ENCODE data around the gene ENG.
"Not testable (repeated sequence)": the region's sequence is repeated elsewhere in the genome, so short reads cannot be mapped to it uniquely, and the experiment has no call there.

Gene ENG

DNA sequence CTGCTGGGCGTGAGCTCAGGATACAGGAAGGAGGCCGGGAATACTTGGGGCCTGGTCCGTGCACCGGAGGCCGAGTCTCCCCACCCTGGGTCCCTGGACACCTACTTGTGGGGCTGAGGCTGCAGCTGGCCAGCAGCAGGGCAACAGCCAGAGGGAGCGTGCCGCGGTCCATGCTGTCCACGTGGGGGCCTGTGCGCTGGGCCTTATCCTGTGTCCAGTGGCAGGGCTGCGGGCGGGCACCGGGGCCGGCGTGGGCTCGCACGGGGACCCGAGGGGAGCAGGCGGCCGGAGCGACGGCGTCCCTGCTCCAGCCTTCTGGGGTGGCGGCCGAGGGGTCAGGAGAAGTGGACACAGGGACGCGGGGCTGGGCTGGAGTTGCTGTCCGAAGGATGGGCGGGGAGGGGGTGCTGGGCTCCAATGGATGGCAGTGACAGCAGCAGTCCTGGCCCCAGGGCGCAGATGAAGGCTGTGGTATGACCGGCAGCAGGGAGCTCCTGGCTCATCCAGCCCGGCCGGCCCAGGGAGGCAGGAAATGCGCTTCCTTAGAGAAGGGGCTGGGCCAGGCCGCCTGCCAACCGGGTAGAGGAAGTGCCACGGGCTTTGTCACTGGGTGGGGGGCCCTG lies at the start of gene ENG:
TSS of gene ENG (minus strand) at position 475 of the 623 bp plus-strand sequence. CDS start at position 172, 303 bp downstream.
- no peak for DNase-seq (ENCODE audit: low read depth in 2 of 2)

DNA sequence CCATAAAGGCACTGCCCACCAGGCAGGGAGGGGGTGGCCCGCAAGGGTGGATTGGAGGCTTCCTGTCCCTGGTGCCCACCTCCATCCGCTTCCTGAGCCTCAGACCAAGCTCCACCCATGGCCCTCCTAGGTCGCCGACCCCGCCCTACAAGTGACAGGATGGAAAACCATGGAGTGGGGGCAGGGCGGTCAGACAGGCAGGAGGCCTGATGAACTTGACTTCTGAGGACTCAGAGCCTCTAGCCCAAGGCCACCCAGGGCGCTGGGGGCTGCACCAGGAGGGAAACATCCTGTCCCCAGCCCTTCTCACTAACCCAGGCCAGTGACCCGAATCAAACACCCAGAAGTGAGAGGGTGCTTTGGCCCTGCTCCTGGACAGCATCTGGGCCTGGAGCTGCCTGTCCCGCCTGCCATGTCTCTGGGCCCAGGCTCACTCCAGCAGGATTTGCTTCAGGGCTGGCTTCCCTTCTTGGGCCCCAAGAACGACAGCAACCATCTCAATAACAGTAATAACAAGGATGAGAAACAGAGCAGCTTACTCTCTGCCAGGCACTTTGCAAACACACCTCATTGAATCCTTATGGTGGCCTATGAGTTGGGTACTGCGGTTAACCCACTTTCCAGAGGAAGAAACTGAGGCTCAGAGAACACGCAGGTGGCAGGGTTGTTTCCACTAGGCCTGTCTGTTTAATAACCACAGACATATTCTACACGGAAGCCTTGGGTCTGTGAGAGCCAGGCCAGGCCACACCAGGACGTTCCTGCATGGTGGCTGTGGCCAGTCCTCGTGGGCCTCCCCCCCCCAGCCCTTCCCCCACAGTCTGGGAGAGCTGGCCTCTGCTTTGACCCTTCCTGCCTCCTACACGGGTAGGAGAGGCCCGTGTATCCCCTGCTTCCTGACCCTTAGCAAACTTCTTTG lies 49.4 kb upstream of the ENG start:
- DNase-seq (ENCODE audit: low read depth in 2 of 2): peak; percentile 87 to 89

DNA sequence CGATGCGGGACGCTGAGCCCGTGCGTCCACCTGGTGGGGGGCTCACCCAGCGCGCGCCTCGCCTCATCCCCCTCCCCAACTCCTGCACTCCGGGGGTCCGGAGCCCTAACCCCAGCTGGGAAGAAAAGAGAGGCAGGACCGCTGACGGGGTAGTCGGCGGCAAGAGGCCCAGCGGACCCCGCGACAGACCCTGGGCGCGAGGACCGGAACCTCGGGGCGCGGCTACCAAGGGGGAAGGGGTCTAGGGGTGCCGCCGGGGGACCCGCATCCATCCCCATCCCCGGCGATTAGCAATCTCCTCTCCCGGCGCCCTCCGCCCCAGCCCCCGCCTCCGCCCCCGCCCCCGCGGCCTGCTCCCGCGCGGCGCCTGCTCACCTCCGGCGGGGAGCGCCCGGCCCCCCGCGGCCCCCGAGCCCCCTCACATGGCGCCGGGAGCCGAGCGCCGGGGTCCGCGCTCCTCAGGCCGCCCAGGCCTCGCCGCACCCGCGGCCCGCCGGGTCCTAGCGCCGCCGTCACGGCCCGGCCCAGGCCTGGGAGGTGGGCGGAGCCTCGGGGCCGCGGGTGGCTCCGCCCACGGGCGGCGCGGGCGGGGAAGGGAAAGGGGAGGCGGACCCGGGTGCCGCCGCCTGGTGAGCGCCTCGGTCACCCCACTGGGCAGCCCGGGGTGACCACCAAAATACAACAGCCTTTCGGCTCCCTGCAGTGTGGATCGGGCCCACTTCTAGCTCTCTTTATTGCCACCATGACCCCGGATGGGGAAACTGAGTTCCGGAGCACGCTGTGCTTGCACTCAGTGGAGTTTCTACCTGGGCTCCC lies 44.9 kb upstream of the ENG start, which contains the start of gene ST6GALNAC6:
TSS of gene ST6GALNAC6 (minus strand) at position 476 of the 816 bp plus-strand sequence. CDS start 1,622 bp downstream, outside the sequence.
- DNase-seq (ENCODE audit: low read depth in 2 of 2): peak; percentile 61 to 77

DNA sequence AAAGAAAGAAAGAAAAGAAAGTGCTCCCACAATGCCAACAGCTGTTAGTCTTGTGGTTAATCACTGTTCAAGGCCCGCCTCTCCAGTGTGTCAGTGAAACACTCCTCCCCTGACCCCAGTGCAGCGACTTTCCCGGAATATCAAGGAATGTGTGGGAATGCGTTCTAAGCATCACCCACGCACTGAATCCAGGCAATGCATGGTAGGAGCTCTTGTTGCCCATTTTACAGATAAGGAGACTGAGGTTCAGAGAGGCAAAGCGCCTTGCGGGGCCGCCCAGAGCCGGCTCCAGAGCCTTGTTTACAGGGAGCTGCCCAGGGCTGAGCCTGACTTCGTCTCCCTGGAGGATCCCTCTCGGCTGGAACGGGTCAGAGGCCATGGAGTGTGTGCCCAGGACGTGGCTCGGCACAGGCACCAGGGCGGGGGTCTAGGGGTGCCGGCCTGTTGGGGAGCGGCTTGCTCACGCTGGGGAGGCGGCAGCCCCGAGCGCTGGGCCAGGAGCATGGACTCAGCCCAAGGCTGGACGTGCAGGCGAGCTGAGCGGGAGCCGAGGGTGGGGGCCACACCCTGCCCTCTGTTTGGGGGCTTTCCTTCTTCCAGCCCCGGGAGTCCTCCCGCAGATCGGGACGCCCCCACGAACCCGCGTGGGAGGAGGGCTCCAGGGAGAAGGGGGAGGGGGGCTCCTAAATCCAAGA lies 44.1 kb upstream of the ENG start:
- no peak for DNase-seq (ENCODE audit: low read depth in 2 of 2)

DNA sequence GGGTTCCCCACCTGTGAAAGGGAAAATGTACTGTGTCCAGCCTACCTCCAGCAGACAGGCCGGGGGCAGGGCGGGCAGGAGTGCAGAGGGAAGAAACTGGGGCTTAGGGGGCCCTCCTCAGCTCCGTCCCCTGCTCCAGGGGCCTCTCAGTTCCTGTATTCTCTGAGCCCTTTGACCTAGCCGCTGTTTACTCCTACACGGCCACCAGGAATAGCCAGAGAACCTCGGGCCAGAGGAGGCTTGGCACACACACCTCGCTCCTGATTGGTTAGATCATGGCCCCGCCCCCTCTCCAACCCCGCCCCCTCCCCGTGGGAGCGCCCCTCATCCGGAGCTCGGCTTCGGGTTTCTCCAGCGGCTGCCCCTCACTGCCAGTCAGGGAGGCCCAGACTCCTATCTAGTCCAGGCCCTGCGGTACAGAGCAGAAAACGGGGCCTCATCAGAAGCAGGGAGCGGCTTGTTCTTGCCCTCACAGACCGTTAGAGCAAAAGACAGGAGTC lies 42.8 kb upstream of the ENG start:
- DNase-seq (ENCODE audit: low read depth in 2 of 2): no peak

DNA sequence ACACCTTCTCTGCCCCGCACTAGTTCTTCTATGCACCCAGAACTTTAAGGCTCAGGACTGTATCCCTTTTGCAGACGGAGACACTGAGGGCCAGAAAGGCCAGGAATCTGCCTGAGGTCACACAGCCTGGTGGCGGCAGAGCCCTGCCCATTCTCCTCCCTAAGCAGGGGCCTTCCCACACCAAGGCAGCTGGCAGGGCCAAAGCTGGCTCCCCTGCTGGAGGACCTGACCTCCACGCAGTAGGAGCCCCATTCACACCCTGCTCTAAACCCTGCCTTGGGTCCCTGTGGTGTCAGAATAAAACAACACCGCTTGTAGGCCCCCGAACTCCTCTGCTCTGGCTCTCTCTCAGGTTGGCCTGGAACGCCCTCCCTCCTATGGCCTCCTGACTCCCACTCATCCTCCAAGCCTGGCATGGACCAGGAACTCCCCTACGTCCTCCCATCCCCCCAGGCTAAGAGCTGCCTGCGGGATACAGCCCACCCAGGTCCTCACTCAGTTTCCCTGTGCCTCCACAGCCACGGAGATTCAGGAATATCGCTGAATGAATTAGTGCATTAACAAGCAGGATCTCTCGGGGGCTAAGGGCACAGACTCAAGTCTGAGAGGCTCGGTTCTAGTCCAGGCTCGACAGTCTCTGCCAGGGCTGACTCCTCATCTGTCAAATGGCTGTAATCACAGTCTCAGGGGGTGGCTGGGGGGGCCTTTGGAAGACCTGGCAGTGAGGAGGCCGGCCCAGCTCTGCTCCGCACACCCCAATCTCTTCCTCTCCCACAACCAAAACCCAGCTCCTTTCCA lies 42.1 kb upstream of the ENG start:
- DNase-seq (ENCODE audit: low read depth in 2 of 2): no peak

DNA sequence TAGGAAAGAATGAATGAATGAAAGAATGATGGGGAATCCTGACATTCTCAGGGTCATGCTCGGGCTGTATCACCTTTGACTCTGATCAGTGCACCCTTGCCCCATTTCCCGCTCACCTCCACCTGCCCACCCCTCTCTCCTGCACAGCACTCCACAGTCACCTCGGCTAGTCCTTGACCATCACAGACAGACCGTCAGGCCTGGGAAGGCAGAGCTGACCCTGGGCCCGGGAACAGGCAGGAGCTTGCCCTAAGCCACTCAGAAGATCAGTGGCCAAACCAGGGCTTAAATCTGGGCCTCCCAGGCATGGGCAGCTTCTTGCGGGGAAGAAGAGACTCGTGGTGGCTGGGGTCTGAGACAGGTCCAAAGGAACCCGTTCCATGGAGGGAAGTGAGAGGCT lies 41.4 kb upstream of the ENG start:
- no peak for DNase-seq (ENCODE audit: low read depth in 2 of 2)

DNA sequence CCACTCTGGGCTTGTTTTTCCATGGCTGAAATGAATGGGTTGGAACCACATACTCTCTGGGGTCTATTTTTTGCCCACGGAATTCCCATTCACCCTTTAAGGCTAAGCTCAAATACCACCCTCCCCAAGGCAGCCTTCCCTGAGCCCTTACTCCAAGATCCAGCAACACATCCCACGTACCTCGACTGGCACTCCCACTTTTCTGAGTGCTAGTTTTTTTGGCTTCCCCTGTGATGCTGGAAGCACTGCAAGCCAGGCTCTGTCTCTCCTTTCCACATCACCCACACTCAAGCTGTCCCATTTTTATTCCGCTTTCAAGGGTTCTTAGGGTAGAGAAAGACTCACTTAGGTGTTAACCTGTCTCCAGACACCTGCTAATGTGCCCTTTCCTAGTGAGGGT lies 38.9 kb upstream of the ENG start:
- no peak for DNase-seq (ENCODE audit: low read depth in 2 of 2)

DNA sequence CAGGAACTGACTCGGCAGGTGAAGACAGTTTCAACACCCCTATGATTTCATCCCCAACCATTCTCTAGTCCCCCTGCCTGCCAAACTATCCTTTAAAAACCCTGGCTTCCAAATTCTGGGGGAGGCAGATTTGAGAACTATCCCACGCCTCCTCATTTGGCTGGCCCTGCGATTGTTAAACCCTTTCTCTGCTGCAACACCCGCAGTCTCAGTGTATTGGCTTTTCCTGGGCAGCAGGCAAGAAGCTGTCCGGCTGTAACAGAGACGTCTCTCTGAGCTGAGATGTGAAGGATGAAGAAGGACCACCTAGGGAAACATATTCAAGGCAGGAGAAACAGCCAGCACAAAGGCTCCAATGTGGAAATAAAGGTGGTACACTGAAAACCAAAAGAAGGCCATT lies 38.4 kb upstream of the ENG start:
- DNase-seq (ENCODE audit: low read depth in 2 of 2): no peak

DNA sequence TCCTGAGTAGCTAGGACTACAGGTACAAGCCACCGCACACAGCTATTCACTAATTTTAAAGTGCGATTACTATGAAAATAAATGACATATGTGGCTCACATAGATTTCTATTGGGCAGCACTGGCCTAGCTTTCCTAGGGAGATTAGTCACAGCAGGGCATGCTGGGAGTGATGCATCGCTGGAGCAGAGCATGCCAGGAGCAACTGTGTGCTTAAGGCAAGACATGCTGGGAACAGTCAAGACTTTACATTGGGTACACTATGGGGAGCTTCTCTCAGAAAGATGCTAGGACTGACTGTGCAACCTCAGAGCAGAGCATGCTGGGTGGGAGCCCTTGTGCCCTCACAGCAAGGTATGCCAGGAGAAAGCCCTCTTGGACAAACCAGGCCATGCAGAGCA lies 35.6 kb upstream of the ENG start:
- DNase-seq (ENCODE audit: low read depth in 2 of 2): no peak

DNA sequence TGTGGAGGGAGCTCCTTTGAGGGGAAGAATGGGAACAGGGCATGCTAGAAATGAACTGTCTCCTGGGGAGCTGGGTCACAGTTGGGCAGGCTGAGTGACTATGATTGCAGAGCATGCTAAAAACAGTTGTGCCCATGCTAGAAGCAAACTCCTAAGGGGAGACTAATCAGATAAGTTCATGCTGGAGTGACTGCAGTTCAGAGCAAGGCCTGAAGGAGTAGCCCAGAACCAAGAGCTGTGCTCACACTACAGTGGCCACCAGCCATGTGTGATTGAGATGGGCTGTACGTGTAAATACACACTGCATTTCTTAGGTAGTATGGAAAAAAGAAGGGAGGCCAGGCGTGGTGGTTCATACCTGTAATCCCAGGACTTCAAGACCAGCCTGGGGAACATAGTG lies 33.3 kb upstream of the ENG start:
- no peak for DNase-seq (ENCODE audit: low read depth in 2 of 2)

DNA sequence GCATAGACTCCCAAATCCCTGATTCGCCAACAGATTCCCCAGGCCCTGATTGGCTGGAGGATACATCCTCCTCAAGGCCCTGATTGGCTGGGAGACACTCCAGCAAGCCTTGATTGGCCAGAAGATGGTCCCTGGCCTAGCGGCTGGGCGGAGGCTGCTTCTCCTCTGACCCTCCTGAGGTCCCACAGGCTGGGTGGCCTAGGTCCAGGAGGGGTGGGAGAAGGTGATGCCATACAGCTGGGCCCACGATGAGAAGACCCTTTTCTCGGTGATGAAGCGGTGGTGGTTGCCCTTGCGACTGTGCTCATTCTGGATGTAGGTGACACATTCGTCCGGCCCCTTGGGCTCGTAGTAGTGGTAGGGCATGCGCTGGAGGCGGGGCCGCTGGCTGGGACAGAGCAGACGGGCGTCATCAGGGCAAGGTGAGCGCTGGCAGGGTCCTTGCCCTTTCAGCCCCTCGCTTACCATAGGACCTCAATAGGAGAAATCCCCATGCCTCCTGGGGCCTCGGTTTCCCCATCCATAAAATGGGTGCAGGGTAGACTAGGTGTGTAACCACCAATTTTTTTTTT lies 32.0 kb upstream of the ENG start:
- no peak for DNase-seq (ENCODE audit: low read depth in 2 of 2)

DNA sequence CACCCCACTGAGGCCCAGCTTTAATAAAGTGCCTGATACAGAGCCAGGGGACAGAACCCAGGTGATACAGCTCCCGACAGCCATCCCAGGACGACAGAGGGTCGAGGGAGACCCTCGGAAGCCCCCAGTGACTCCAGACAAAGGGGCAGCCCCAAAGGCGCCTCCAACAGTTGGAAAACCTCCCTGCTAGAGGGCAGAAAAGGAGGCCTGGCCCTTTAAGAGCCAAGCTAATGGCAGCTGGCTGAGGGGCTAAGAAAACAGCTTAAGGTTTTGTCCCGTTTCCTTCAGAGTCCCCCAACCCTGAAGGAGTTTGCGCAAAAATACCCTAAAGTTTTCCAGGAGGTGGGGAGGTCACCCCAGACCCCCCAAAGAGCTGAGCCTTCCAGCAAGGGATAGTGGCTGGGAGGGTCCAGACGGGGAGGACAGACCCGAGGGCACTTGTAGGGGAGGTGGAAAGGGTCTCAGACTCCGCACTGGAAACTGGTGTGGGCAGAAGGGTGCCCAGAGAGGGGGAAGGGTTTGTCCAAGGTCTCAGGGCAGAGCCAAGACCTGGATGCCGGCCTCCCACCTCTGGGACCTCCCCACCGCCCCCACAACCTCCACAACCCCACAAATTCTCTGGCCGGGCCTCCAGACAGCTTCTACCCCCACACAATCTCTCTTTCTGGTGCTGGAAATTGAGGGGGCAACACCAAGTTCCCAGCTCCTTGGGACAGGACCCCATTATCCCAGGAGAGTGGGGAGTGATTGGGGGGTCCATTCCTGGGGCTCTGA lies 31.2 kb upstream of the ENG start:
- DNase-seq (ENCODE audit: low read depth in 2 of 2): no peak

DNA sequence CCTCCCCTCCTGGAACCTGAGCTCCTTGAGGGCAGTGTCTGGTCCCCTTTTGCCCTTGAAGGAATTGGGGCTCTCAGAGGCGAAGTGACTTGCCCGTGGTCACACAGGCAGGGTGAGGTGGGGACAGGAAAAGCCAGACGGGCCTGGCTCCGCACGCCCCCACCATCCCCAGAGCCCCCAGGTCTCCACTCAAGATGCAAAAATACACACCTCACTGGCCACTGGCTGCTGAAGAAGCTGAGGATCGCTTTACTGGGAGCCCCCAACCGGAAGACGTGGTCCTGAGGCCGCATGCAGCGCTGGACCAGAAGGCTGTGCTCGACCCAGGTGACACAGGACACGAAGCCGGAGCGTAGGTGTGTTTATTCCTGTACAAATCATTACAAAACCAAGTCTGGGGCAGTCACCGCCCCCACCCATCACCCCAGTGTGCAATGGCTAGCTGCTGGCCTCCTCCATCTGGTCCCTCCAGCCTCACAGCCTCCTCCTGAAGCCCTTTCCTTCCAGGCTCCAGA lies 30.6 kb upstream of the ENG start:
- DNase-seq (ENCODE audit: low read depth in 2 of 2): no peak

DNA sequence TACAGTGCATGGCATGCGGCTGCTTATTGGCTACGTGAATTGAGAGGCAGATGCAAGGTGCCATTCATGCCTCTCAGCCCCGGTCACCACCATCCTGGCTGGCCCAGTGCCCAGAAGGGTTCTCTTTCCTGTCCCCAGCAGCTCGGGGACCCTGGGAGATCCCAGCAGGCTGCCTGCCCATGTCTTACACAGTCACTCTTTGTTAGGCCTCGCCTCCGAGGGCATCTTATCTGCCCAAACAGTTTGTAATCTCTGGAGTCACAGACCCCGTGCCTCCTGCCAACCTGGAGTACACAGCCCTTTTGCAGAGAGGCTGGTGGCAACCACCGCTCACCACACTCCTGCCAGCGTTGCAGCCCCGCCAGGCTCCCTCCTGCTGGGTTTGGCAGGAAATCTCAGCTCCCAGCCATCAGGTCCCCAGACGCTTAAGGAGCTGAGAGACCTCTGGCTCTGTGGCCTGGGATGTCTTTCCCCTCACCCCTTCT lies 30.0 kb upstream of the ENG start:
- DNase-seq (ENCODE audit: low read depth in 2 of 2): no peak

DNA sequence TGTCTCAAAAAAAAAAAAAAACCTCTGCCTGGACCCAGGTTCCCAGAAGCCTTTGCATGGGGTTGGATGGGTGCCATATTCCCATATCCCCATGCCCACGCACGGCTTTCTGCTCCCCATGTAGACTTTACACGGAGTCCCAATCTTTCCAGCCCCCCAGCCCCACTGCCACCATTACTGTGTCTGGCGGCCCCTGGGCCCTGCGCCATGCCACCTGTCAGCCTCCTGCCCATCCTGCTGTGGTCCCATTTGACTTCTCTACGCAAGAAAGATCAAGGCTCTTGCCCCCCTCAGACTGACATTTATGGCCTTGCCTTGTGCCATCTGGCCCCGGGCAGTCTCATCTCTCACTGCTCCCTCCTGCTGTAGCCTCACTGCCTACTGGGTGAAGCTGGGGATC lies 29.5 kb upstream of the ENG start:
- no peak for DNase-seq (ENCODE audit: low read depth in 2 of 2)

DNA sequence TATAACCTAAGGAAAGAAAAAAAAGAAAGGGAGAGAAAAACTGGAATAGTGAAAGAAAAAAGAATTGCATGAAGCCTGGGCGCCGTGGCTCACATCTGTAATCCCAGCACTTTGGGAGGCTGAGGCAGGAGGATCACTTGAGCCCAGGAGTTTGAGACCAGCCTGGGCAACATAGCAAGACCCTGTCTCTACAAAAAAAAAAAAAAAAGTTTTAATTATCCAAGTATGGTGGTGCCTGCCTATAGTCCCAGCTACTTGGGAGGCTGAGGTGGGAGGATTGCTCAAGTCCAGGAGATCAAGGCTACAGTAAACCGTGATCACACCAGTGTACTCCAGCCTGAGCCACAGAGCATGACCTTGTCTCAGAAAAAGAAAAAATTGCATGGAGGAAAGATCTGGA lies 27.3 kb upstream of the ENG start:
- not testable (repeated sequence) for DNase-seq (ENCODE audit: low read depth in 2 of 2)

DNA sequence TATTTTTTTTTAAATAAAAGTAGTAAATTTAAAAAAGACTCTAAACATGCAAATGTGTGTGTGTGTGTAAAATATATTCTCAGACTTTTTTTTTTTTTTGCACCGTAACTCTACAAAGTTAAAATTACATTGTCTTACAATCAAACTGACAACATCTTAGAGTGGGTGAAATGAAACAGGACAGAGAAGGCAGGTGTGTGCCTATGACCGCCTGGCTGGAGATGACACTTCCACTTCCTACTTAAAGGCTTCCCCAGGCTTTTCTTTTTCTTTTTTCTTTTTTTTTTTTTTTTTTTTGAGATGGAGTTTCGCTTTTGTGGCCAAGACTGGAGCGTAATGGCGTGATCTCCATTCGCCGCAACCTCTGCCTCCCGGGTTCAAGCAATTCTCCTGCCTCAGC lies 25.7 kb upstream of the ENG start:
- DNase-seq (ENCODE audit: low read depth in 2 of 2): no peak
